ENCODE results near the gene TBCD. TPM values are rescaled to one million over a fixed set of nuclear protein-coding genes. Genes with fewer than 3 reads are reported as not detected.
A peak's percentile ranks its signal among the peaks of the same experiment; 100 is the strongest.

Gene TBCD
- total and polyA plus RNA-seq, 9 of the 15 experiments (the other 6 are each of a cell fraction or from before 2014, with no cell fraction given) = 8.9 to 98.5 (median 28.0) TPM

DNA sequence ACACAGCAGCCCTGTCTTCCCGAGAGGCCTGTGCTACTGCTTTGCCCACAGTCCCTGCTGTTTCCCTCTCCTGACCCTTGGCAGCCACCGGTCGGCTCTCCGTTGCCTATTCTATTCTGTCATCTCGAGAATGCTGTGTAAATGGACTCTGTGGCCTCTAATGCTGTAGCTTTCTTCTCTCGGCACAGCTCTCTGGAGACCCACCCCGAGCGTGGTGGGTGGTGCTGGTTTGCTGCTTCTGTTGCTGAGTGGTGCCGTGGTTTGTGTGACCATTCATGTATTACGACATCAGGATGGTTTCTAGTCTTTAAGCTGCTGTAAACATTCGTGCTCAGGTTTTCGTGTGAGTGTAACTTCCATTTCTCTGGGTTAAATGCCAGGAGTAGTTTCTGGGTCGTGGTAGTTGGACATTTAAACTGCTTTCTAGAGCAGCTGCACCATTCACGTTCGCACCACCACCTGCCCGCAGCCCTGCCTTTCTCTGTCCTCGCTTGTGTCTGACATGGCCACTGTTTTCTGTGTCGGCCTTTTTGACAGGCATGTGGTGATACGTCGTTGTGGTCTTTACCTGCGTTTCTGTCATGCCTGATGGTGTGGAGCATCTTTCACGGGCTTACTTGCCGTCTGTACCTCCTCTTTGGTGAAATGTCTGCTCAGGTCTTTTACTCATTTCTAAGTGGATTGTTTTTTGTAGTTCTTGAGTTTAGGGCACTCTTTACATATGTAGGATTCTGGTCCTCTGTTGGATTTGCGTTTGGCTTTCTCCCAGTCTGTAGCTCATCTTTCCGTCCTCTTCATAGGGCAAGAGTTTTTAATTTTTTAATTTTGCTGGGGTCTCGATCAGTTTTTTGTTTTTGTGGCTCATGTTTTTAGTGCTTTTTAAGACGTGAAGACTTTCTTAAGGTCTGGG lies 135.6 kb downstream of the TBCD start (continued):
- TF ChIP-seq ZNF609 (CRISPR knock-in tag; IDR thresholded peaks at IDR 0.05; ENCODE audit: borderline replicate concordance) (no peak), BCOR (IDR thresholded peaks at IDR 0.05) (peak; percentile 70), ZNF431 (CRISPR knock-in tag; IDR thresholded peaks at IDR 0.05) (no peak), EWSR1 (IDR thresholded peaks at IDR 0.05; ENCODE audit: borderline replicate concordance, low read depth, partially characterized antibody) (no peak), ELF4 (CRISPR knock-in tag; IDR thresholded peaks at IDR 0.05) (no peak), ZBED1 (IDR thresholded peaks at IDR 0.05) (no peak), ZNF384 (IDR thresholded peaks at IDR 0.05; ENCODE audit: low read depth, low read length) (no peak), GABPB2 (CRISPR knock-in tag; conservative IDR thresholded peaks at IDR 0.05) (0 out of 2 replicates have a peak, but pooled peaks have one; percentile 42), PRMT5 (CRISPR knock-in tag; IDR thresholded peaks at IDR 0.05) (no peak), MIER1 (IDR thresholded peaks at IDR 0.05; ENCODE audit: low read depth) (no peak), BCL6 (CRISPR knock-in tag; IDR thresholded peaks at IDR 0.05) (no peak), CEBPB (tag; IDR thresholded peaks at IDR 0.05) (peak; percentile 60; the same call in 1 of the 2 replicates), KLF10 (CRISPR knock-in tag; IDR thresholded peaks at IDR 0.05) (no peak)
- TF ChIP-seq, protein P1, sequence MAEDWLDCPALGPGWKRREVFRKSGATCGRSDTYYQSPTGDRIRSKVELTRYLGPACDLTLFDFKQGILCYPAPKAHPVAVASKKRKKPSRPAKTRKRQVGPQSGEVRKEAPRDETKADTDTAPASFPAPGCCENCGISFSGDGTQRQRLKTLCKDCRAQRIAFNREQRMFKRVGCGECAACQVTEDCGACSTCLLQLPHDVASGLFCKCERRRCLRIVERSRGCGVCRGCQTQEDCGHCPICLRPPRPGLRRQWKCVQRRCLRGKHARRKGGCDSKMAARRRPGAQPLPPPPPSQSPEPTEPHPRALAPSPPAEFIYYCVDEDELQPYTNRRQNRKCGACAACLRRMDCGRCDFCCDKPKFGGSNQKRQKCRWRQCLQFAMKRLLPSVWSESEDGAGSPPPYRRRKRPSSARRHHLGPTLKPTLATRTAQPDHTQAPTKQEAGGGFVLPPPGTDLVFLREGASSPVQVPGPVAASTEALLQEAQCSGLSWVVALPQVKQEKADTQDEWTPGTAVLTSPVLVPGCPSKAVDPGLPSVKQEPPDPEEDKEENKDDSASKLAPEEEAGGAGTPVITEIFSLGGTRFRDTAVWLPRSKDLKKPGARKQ (CRISPR knock-in tag; IDR thresholded peaks at IDR 0.05) = no peak
- TF ChIP-seq, protein P2, sequence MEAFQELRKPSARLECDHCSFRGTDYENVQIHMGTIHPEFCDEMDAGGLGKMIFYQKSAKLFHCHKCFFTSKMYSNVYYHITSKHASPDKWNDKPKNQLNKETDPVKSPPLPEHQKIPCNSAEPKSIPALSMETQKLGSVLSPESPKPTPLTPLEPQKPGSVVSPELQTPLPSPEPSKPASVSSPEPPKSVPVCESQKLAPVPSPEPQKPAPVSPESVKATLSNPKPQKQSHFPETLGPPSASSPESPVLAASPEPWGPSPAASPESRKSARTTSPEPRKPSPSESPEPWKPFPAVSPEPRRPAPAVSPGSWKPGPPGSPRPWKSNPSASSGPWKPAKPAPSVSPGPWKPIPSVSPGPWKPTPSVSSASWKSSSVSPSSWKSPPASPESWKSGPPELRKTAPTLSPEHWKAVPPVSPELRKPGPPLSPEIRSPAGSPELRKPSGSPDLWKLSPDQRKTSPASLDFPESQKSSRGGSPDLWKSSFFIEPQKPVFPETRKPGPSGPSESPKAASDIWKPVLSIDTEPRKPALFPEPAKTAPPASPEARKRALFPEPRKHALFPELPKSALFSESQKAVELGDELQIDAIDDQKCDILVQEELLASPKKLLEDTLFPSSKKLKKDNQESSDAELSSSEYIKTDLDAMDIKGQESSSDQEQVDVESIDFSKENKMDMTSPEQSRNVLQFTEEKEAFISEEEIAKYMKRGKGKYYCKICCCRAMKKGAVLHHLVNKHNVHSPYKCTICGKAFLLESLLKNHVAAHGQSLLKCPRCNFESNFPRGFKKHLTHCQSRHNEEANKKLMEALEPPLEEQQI (IDR thresholded peaks at IDR 0.05) = peak; percentile 56; the same call in 1 of the 2 replicates
- TF ChIP-seq, protein P3, sequence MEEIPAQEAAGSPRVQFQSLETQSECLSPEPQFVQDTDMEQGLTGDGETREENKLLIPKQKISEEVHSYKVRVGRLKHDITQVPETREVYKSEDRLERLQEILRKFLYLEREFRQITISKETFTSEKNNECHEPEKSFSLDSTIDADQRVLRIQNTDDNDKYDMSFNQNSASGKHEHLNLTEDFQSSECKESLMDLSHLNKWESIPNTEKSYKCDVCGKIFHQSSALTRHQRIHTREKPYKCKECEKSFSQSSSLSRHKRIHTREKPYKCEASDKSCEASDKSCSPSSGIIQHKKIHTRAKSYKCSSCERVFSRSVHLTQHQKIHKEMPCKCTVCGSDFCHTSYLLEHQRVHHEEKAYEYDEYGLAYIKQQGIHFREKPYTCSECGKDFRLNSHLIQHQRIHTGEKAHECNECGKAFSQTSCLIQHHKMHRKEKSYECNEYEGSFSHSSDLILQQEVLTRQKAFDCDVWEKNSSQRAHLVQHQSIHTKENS (CRISPR knock-in tag; IDR thresholded peaks at IDR 0.05) = no peak
